K562 (cell line): ENCODE results near the gene PLCL2. TPM values are rescaled to one million over a fixed set of nuclear protein-coding genes. Genes with fewer than 3 reads are reported as not detected.

Experiments used
- ATAC-seq: fragments of 200-7000 bp; cut with Tn5 transposase; 3 replicates; pipeline ENCODE4 v1.9.1; 2020; ENCODE audit warnings: moderate library complexity
- BruUV-seq: library from RNA; stranded (reverse); fragments of 400-500 nt; replicated peaks from 2 replicates; lab custom pipeline; 2021; lab: Mats Ljungman, UMichigan
- CTCF ChIA-PET: fragments of 300-600 bp; formaldehyde crosslinking; extraction: SDS; loops from one replicate; lab custom pipeline; 2021; ENCODE audit warnings: low intra/inter-chr PET ratio; lab: Yijun Ruan, JAX
- POLR2A ChIA-PET: fragments of 300-600, 350-650 bp; sonication (Branson Sonifier 250); formaldehyde crosslinking; extraction: SDS; loops from one replicate; lab custom pipeline; 2021; ENCODE audit warnings: antibody characterized with exemption, inconsistent platforms; lab: Yijun Ruan, JAX
- DNase-seq, 4 experiments: peaks; one replicate each; pipeline versions ENCODE4 v3.0.0 to v3.0.0-alpha.2; 2011 to 2018; ENCODE audit warnings: low spot score in 3 of 4, mixed read lengths in 3 of 4; ENCODE audit errors: extremely low read depth in 1 of 4
- FAIRE-seq: peaks from 2 replicates; lab custom pipeline; 2011; peaks lifted over from hg19 to GRCh38; lab: Jason Lieb, UNC
- H2AFZ ChIP-seq: 2 replicates; pipeline ENCODE4 v1.6.0; 2011; ENCODE audit warnings: low read depth, low read length, control low read depth, inconsistent platforms
- H3K27ac ChIP-seq: fragments of 200-600 bp; 3 replicates; pipeline ENCODE4 v1.8.0; 2011; ENCODE audit warnings: low read depth, mild to moderate bottlenecking, control low read depth, inconsistent platforms, low read length, moderate library complexity, mixed read lengths; ENCODE audit errors: extremely low read depth
- H3K27me3 ChIP-seq, 2 experiments: fragments of 300-600 bp in 1 of 2; 2 replicates in 1 of 2; 3 replicates in 1 of 2; pipeline versions ENCODE4 v1.6.0 to v1.8.0; 2011; ENCODE audit warnings: inconsistent platforms in 2 of 2, low read length in 2 of 2, mild to moderate bottlenecking in 1 of 2, mixed read lengths in 1 of 2, moderate library complexity in 1 of 2; ENCODE audit not compliant: control insufficient read depth in 2 of 2, insufficient read depth in 2 of 2
- H3K36me3 ChIP-seq: fragments of 300-600 bp; 3 replicates; pipeline ENCODE4 v1.8.0; 2011; ENCODE audit warnings: mild to moderate bottlenecking, low read length, inconsistent platforms; ENCODE audit not compliant: control insufficient read depth, insufficient read depth
- H3K4me1 ChIP-seq, 2 experiments: fragments of 200-600 bp in 1 of 2; replicated peaks in 1 of 2; 2 replicates in 1 of 2; 3 replicates in 1 of 2; pipeline versions ENCODE4 v1.5.1 to v1.8.0; 2011; ENCODE audit warnings: inconsistent platforms in 2 of 2, low read length in 2 of 2, mild to moderate bottlenecking in 1 of 2, mixed read lengths in 1 of 2, moderate library complexity in 1 of 2; ENCODE audit not compliant: control insufficient read depth in 2 of 2, insufficient read depth in 2 of 2
- H3K4me2 ChIP-seq: 2 replicates; pipeline ENCODE4 v1.6.1; 2011; ENCODE audit warnings: low read length, control low read depth, inconsistent platforms, mixed read lengths; ENCODE audit not compliant: insufficient read depth
- H3K4me3 ChIP-seq: fragments of 200-600 bp; sonication (generic), shearing (Covaris generic); 2 replicates; pipeline ENCODE4 v1.5.1; 2016; ENCODE audit warnings: control low read depth, inconsistent platforms
- H3K79me2 ChIP-seq: fragments of 200-600 bp; 3 replicates; pipeline ENCODE4 v1.8.0; 2011; ENCODE audit warnings: low read length, inconsistent platforms; ENCODE audit not compliant: control insufficient read depth, insufficient read depth
- H3K9ac ChIP-seq, 2 experiments: 2 replicates each; pipeline versions ENCODE4 v1.6.0 to v1.6.1; 2011; ENCODE audit warnings: low read depth in 2 of 2, low read length in 2 of 2, control low read depth in 1 of 2, inconsistent platforms in 1 of 2, mild to moderate bottlenecking in 1 of 2, mixed read lengths in 1 of 2; ENCODE audit not compliant: insufficient read depth in 1 of 2
- H3K9me1 ChIP-seq: one replicate; pipeline ENCODE4 v1.6.0; 2011; ENCODE audit warnings: inconsistent platforms, mild to moderate bottlenecking, low read length, moderate library complexity; ENCODE audit not compliant: control insufficient read depth, insufficient read depth
- H3K9me3 ChIP-seq: replicated peaks from 2 replicates; pipeline ENCODE4 v1.5.1; 2011; ENCODE audit warnings: low read depth, low read length, inconsistent platforms; ENCODE audit not compliant: control insufficient read depth, insufficient read depth
- H4K20me1 ChIP-seq: replicated peaks from 2 replicates; pipeline ENCODE4 v1.6.1; 2011; ENCODE audit warnings: low read length, inconsistent platforms, mixed read lengths; ENCODE audit not compliant: control insufficient read depth, insufficient read depth
- CHD1 ChIP-seq: fragments of 200-600 bp; sonication (generic); IDR thresholded peaks from one replicate; pipeline ENCODE4 v1.6.1; 2012; ENCODE audit warnings: mild to moderate bottlenecking, moderate library complexity, low read length, inconsistent platforms
- CREB5 ChIP-seq: fragments of 250-450 bp; sonication (Bioruptor Pico); IDR thresholded peaks from 2 replicates; pipeline ENCODE4 v1.5.0; 2020; ENCODE audit warnings: mild to moderate bottlenecking
- GABPB2 ChIP-seq: fragments of 250-450 bp; sonication (Bioruptor Pico); conservative IDR thresholded peaks from 2 replicates; pipeline ENCODE4 v1.5.1; 2021; ENCODE audit warnings: mild to moderate bottlenecking
- NRF1 ChIP-seq, 2 experiments: fragments of 450-650 bp; IDR thresholded peaks in 1 of 2; conservative IDR thresholded peaks in 1 of 2; 2 replicates each; pipeline ENCODE4 v1.6.1; 2014; ENCODE audit warnings: mild to moderate bottlenecking in 2 of 2
- RBBP5 ChIP-seq: fragments of 200-600 bp; sonication (generic); IDR thresholded peaks from 2 replicates; pipeline ENCODE4 v1.6.1; 2012; ENCODE audit warnings: borderline replicate concordance, mild to moderate bottlenecking, low read length, control low read depth, inconsistent platforms; ENCODE audit not compliant: insufficient read depth, poor library complexity, severe bottlenecking
- SMARCE1 ChIP-seq: fragments of 450-650 bp; IDR thresholded peaks from 2 replicates; pipeline ENCODE4 v1.7.1; 2016; ENCODE audit warnings: mild to moderate bottlenecking
- STAT5B ChIP-seq: fragments of 250-450 bp; sonication (Bioruptor Pico); IDR thresholded peaks from 2 replicates; pipeline ENCODE4 v1.8.0; 2021; ENCODE audit warnings: mild to moderate bottlenecking, inconsistent platforms
- TSHZ1 ChIP-seq: fragments of 250-450 bp; sonication (Bioruptor Pico); IDR thresholded peaks from 2 replicates; pipeline ENCODE4 v1.4.0; 2020; ENCODE audit warnings: mild to moderate bottlenecking, moderate library complexity
- ZBED1 ChIP-seq: IDR thresholded peaks from 2 replicates; pipeline ENCODE4 v1.6.1; 2014
- ZKSCAN1 ChIP-seq: fragments of 150-350 bp; IDR thresholded peaks from 2 replicates; pipeline ENCODE4 v1.6.1; 2016; ENCODE audit warnings: low read depth, low read length
- ZNF165 ChIP-seq: fragments of 250-450 bp; sonication (Bioruptor Pico); IDR thresholded peaks from 2 replicates; pipeline ENCODE4 v1.4.0; 2020; ENCODE audit warnings: borderline replicate concordance
- ZNF518B ChIP-seq: fragments of 250-450 bp; sonication (Bioruptor Pico); IDR thresholded peaks from 2 replicates; pipeline ENCODE4 v1.5.0; 2021; ENCODE audit warnings: mild to moderate bottlenecking, moderate library complexity
- whole genome bisulfite sequencing: fragments of 100-300 bp; shearing (Covaris generic); methylation state at CpG from one replicate; pipeline ENCODE4 v1.1.6; 2016; ENCODE audit warnings: low coverage, mixed read lengths; ENCODE audit not compliant: insufficient coverage; ENCODE audit errors: missing lambda C conversion rate; 5-methylcytosine and 5-hydroxymethylcytosine counted together
- in situ Hi-C: fragments of 300-500 bp; cut with MboI; formaldehyde crosslinking; loops from 4 replicates; pipeline ENCODE4 v1.15.0; 2018; ENCODE audit warnings: inconsistent platforms, mixed read lengths
- intact Hi-C: fragments of 100-400 bp; cut with micrococcal nuclease; formaldehyde crosslinking; loops from 2 replicates; pipeline ENCODE4 v1.14.2; 2022
- polyA plus RNA-seq, 8 experiments: library from polyadenylated mRNA; depleted of rRNA in 4 of 8; stranded (reverse) in 5 of 8; unstranded in 3 of 8; fragments of >200 nt; fragmentation: Nextera tagmentation in 2 of 8; fragmentation: Illumina TruSeq in 1 of 8; extraction: Ambion mirVana in 2 of 8; extraction: Trizol in 1 of 8; gene quantifications; 2 replicates each; pipeline versions ENCODE4 v1.2.1 to v1.2.3, GENCODE V29; 2011 to 2014; ENCODE audit warnings: inconsistent platforms in 1 of 8, missing spikeins in 1 of 8
- total RNA-seq, 7 experiments: library from RNA; depleted of rRNA in 6 of 7; stranded (reverse); fragments of >200 nt in 6 of 7; fragmentation: Illumina TruSeq in 2 of 7; extraction: Trizol in 2 of 7; gene quantifications; 2 replicates each; pipeline versions ENCODE4 v1.2.1 to v1.2.3, GENCODE V29; 2011 to 2021; ENCODE audit warnings: low replicate concordance in 1 of 7

PLCL2 gene
- total and polyA plus RNA-seq, 9 of the 15 experiments (the other 6 are each of a cell fraction or from before 2014, with no cell fraction given), result 0.03 to 0.18 (median 0.11) TPM; not detected in 2

- no peak overlapping the region for H3K4me2 ChIP-seq
- ATAC-seq, result no peak
- WGBS, result 21% methylated on average over 2 of the region's 2 CpGs
- CTCF ChIA-PET, result no interaction called here
- BruUV-seq, result no TSS peak
- peak overlapping the region; percentile 3; the same call in 1 of the 2 replicates for H2AFZ ChIP-seq
- no peak overlapping the region for H3K27ac ChIP-seq
- POLR2A ChIA-PET, result no interaction called here
- intact Hi-C loops (no loop called here), in situ Hi-C loops (no loop called here)
- H3K4me1 ChIP-seq, result no peaks in the 10 kb centered on the region; a peak in 2 of 5 replicates
- no peak overlapping the region for H3K4me3 ChIP-seq
- no peaks in the 10 kb centered on the region for H3K9me1 ChIP-seq
- H3K27me3 ChIP-seq, result no peaks in the 10 kb centered on the region
- TF ChIP-seq ZNF165 (no peak), SMARCE1 (no peak), TSHZ1 (CRISPR knock-in tag) (no peak), GABPB2 (CRISPR knock-in tag) (no peak), ZBED1 (no peak), ZNF518B (CRISPR knock-in tag) (no peak), CREB5 (CRISPR knock-in tag) (no peak), CHD1 (no peak), NRF1 (conservative IDR thresholded peaks at IDR 0.05 in 1 of 2, IDR thresholded peaks at IDR 0.05 in 1 of 2) (no peak), STAT5B (no peak), RBBP5 (no peak), ZKSCAN1 (no peak)
- H3K36me3 ChIP-seq, result no peaks in the 10 kb centered on the region
- no peaks in the 10 kb centered on the region for H3K79me2 ChIP-seq
- H3K9ac ChIP-seq, result no peak overlapping the region
- no peak for FAIRE-seq
- no peaks in the 10 kb centered on the region for H3K9me3 ChIP-seq
- no peak for DNase-seq
- H4K20me1 ChIP-seq, result no peaks in the 10 kb centered on the region
Measured at GRCh38 chr3:17065315-17065714, 180.6 kb downstream of the PLCL2 start.
